Measurements from ENCODE around the gene ANKLE2. TPM values are rescaled to one million over a fixed set of nuclear protein-coding genes. Genes with fewer than 3 reads are reported as not detected.
"Not testable (repeated sequence)": the region's sequence is repeated elsewhere in the genome, so short reads cannot be mapped to it uniquely, and the experiment has no call there.

The ANKLE2 gene
- total RNA-seq (2014; rRNA removed; shearing (Covaris generic)), result 83.8 and 104 TPM in 2 replicates

GRCh38 chr12:132761032-132761920 is at the start of gene ANKLE2:
Gene ANKLE2 (minus strand): TSS chr12:132761832. CDS start chr12:132761798, 34 bp downstream.
- peak; percentile 77 for DNase-seq (ENCODE audit: low read depth)

GRCh38 chr12:132809391-132809790 is 47.8 kb upstream of the ANKLE2 start:
- not testable (repeated sequence) for DNase-seq (ENCODE audit: low read depth)

- DNase-seq (ENCODE audit: low read depth), result no peak
Observed at GRCh38 chr12:132807295-132808092, 45.9 kb upstream of the ANKLE2 start.

GRCh38 chr12:132806857-132807256 is 45.2 kb upstream of the ANKLE2 start:
- DNase-seq (ENCODE audit: low read depth), result no peak

GRCh38 chr12:132804426-132804861 is 42.8 kb upstream of the ANKLE2 start:
- no peak for DNase-seq (ENCODE audit: low read depth)

GRCh38 chr12:132803888-132804287 is 42.3 kb upstream of the ANKLE2 start:
- no peak for DNase-seq (ENCODE audit: low read depth)

GRCh38 chr12:132803125-132803524 is 41.5 kb upstream of the ANKLE2 start:
- DNase-seq (ENCODE audit: low read depth), result no peak

- no peak for DNase-seq (ENCODE audit: low read depth)
Observed at GRCh38 chr12:132801741-132802140, 40.1 kb upstream of the ANKLE2 start.

GRCh38 chr12:132798836-132799235 is 37.2 kb upstream of the ANKLE2 start:
- no peak for DNase-seq (ENCODE audit: low read depth)

- no peak for DNase-seq (ENCODE audit: low read depth)
Observed at GRCh38 chr12:132797820-132798570, 36.4 kb upstream of the ANKLE2 start.

- DNase-seq (ENCODE audit: low read depth), result no peak
Observed at GRCh38 chr12:132795847-132796246, 34.2 kb upstream of the ANKLE2 start.

GRCh38 chr12:132791940-132792339 is 30.3 kb upstream of the ANKLE2 start:
- not testable (repeated sequence) for DNase-seq (ENCODE audit: low read depth)

GRCh38 chr12:132789099-132789471 is 27.5 kb upstream of the ANKLE2 start:
- DNase-seq (ENCODE audit: low read depth), result no peak

GRCh38 chr12:132788375-132789098 is 26.9 kb upstream of the ANKLE2 start:
- no peak for DNase-seq (ENCODE audit: low read depth)

GRCh38 chr12:132787877-132788276 is 26.2 kb upstream of the ANKLE2 start:
- DNase-seq (ENCODE audit: low read depth), result no peak

- no peak for DNase-seq (ENCODE audit: low read depth)
Observed at GRCh38 chr12:132786192-132786591, 24.6 kb upstream of the ANKLE2 start.

GRCh38 chr12:132784580-132784979 is 22.9 kb upstream of the ANKLE2 start:
- no peak for DNase-seq (ENCODE audit: low read depth)

GRCh38 chr12:132783917-132784531 is 22.4 kb upstream of the ANKLE2 start:
- no peak for DNase-seq (ENCODE audit: low read depth)

GRCh38 chr12:132781938-132782337 is 20.3 kb upstream of the ANKLE2 start:
- DNase-seq (ENCODE audit: low read depth), result no peak

- no peak for DNase-seq (ENCODE audit: low read depth)
Observed at GRCh38 chr12:132779781-132780353, 18.2 kb upstream of the ANKLE2 start.
